Pancreas (tissue), 10 donors: ENCODE data around the gene TIAL1. TPM values are rescaled to one million over a fixed set of nuclear protein-coding genes. Genes with fewer than 3 reads are reported as not detected.

ENCODE experiments used
- ATAC-seq, 4 donors: fragments of 200-7000 bp; cut with Tn5 transposase; one replicate each; pipeline versions ENCODE4 v1.8.0 to v1.9.1; 2020; ENCODE audit warnings: mild to moderate bottlenecking in 4 of 4, moderate library complexity in 4 of 4
- DNase-seq, 6 donors: peaks; one replicate each; pipeline ENCODE4 v3.0.0-alpha.2; 2020
- FAIRE-seq: peaks from 2 replicates; lab custom pipeline; 2012; peaks lifted over from hg19 to GRCh38; lab: Jason Lieb, UNC
- H3K27ac ChIP-seq, 4 donors: fragments of 200-600 bp; sonication (generic); 1 replicate in 3 of 4; 2 replicates in 1 of 4; pipeline versions ENCODE4 v1.5.0 to v1.8.0; 2020
- H3K27me3 ChIP-seq, 4 donors: fragments of 200-600 bp; one replicate each; pipeline ENCODE4 v1.8.0; 2021
- H3K36me3 ChIP-seq, 3 donors: fragments of 200-600 bp; sonication (generic) in 1 of 3; one replicate each; pipeline versions ENCODE4 v1.5.0 to v1.8.0; 2020 to 2021
- H3K4me1 ChIP-seq, 3 donors: fragments of 200-600 bp; one replicate each; pipeline ENCODE4 v1.8.0; 2021
- H3K4me3 ChIP-seq, 4 donors: fragments of 200-600 bp; sonication (generic) in 2 of 4; one replicate each; pipeline versions ENCODE4 v1.5.0 to v1.8.0; 2020 to 2021
- H3K9me3 ChIP-seq, 4 donors: fragments of 200-600 bp; one replicate each; pipeline ENCODE4 v1.8.0; 2021
- CTCF ChIP-seq, 4 donors: fragments of 200-600 bp; sonication (generic) in 3 of 4; IDR thresholded peaks; one replicate each; pipeline versions ENCODE4 v1.5.0 to v1.8.0; 2021; ENCODE audit warnings: antibody characterized with exemption in 4 of 4
- WGBS, 2 donors: extraction: QIAGEN DNeasy Blood & Tissue Kit; methylation state at CpG; one replicate each; pipeline ENCODE4 v1.1.7; 2013; 5-methylcytosine and 5-hydroxymethylcytosine counted together
- intact Hi-C, 3 donors: fragments of 100-400 bp; cut with DNase I; formaldehyde crosslinking; loops; one replicate each; pipeline versions ENCODE4 v1.11.1 to v1.14.2; 2022
- polyA plus RNA-seq, 2 donors: library from polyadenylated mRNA; stranded (reverse); fragments of 200-250 nt; gene quantifications; one replicate each; pipeline ENCODE4 v1.2.3, GENCODE V29; 2013
- total RNA-seq, 6 donors: library from RNA; stranded (reverse); fragmentation: NEBNext Ultra II Directional in 4 of 6; extraction: Animal tissue kit (Norgen Biotek cat#: 25700) in 4 of 6; gene quantifications; one replicate each; pipeline versions ENCODE4 v1.2.1 to v1.2.4, GENCODE V29; 2021 to 2023
- donor health status: healthy with polysubstance abuse.
- donor health status: DM: no; HTN: no; CAD: no; lungs with moderate emphysema.
- donor health status: DM: no; HTN: no; CAD: no.
- donor health status: control.
- donor health status: control.
- donor health status: Bipolar disorder and iron deficiency.
- donor health status: DM: yes; HTN: yes; CAD: no.
- donor health status: DM: no; HTN: no; CAD: no.
- donor health status: DM: no; HTN: no; CAD: no.
- donor health status: DM: yes; HTN: yes; CAD: no.

Gene TIAL1
- total and polyA plus RNA-seq, 8 donors: 26.3 to 64.0 (median 45.9) TPM

GRCh38 chr10:119543814-119544642, 52.7 kb downstream of the TIAL1 start:
- intact Hi-C loops: no loop called here
- Histone ChIP-seq H3K36me3 (no peaks in the 10 kb centered on the region), H3K9me3 (no peaks in the 10 kb centered on the region), H3K4me1 (peaks cover 0 to 4% (median 0%) of the 10 kb centered on the region in 3 donors), H3K27me3 (no peaks in the 10 kb centered on the region), H3K27ac (no peak overlapping the region), H3K4me3 (no peak overlapping the region)
- DNase-seq (no peak), FAIRE-seq (no peak), ATAC-seq (no peak)
- 62 to 66% methylated on average over 19 of the region's 19 CpGs for WGBS, 2 donors
- TF ChIP-seq CTCF (IDR thresholded peaks at IDR 0.05): no peak

- H3K4me3 ChIP-seq: peak overlapping the region; percentile 31 to 75 (median 60)
- H3K4me1 ChIP-seq: peaks cover 0 to 4% (median 0%) of the 10 kb centered on the region in 3 donors
- H3K36me3 ChIP-seq: no peaks in the 10 kb centered on the region
- peak in 1 of 4 donors; percentile 6 for TF ChIP-seq CTCF (IDR thresholded peaks at IDR 0.05)
- FAIRE-seq (no peak), ATAC-seq (peak; percentile 57 to 65 (median 64)), DNase-seq (peak; percentile 7 to 83 (median 40))
- no peaks in the 10 kb centered on the region for H3K27me3 ChIP-seq
- 1% methylated on average over 54 to 78 of the region's 78 CpGs for whole genome bisulfite sequencing, 2 donors
- intact Hi-C loops: no loop called here
- peak overlapping the region in 1 of 4 donors; percentile 23 for H3K27ac ChIP-seq
- no peaks in the 10 kb centered on the region for H3K9me3 ChIP-seq
These were observed 53.6 kb downstream of the TIAL1 start for GRCh38 chr10:119542988-119543813.

DNA sequence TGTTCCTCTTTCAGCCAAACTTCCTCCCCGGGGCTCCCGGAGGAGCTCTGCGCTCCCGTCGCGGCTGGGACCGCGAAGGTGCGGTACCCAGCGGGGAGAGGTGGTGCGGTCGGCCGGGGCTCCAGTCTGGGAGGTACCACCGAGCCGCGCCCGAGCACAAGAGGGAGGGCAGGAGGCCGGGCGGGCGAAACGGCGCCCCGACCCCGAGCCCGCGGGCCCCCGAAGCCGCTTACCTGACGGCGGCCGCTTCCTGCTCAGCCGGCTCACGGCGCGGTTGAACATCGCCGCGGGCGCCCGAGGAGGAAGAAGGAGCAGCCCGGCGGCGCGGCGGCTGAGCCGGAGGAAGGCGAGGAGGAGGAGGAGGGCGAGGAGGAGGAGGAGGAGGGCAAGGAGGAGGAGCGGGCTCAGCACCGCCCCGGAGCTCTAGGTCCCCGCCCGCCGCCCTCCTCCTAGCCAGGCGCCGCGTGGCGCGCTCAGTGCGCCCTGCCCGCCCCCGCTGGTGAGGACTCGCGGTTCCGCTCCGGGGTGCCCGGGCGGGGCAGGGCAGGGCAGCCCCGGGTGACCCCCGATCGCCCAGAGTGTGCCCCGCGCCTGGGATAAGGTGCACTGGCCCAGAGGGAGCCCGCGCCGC, 54.3 kb downstream of the TIAL1 start, which contains the start of gene RGS10:
Gene RGS10 (minus strand): TSS at position 363 of the 631 bp plus-strand sequence. CDS start 81 bp downstream, at position 282.
- DNase-seq (peak in 5 of 6 donors; percentile 37 to 84 (median 47)), ATAC-seq (peak; percentile 85 to 94 (median 91)), FAIRE-seq (no peak)
- no peak for TF ChIP-seq CTCF (IDR thresholded peaks at IDR 0.05)
- no peaks in the 10 kb centered on the region for H3K9me3 ChIP-seq
- intact Hi-C loops: no loop called here
- H3K27ac ChIP-seq: peak within 1 kb of the TSS in 1 of 4 donors; percentile 53
- H3K4me3 ChIP-seq: peak within 1 kb of the TSS; percentile 31 to 75 (median 60)
- 0 to 1% methylated on average over 22 to 76 of the region's 76 CpGs for WGBS, 2 donors
- H3K36me3 ChIP-seq: no peaks in the 10 kb centered on the region
- H3K27me3 ChIP-seq: no peaks in the 10 kb centered on the region
- H3K4me1 ChIP-seq: peaks cover 0 to 4% (median 0%) of the 10 kb centered on the region in 3 donors

- H3K27me3 ChIP-seq: no peaks in the 10 kb centered on the region
- intact Hi-C loops: no loop called here
These were observed 55.1 kb downstream of the TIAL1 start for GRCh38 chr10:119541459-119542356.

More at GRCh38 chr10:119541459-119542356, 55.1 kb downstream of the TIAL1 start:
- Histone ChIP-seq H3K36me3 (no peaks in the 10 kb centered on the region), H3K4me1 (peaks cover 0 to 4% (median 0%) of the 10 kb centered on the region in 3 donors), H3K9me3 (no peaks in the 10 kb centered on the region), H3K4me3 (peak overlapping the region; percentile 31 to 75 (median 60)), H3K27ac (peak overlapping the region in 1 of 4 donors; percentile 53)
- TF ChIP-seq CTCF (IDR thresholded peaks at IDR 0.05): no peak
- FAIRE-seq: no peak
- DNase-seq: no peak
- ATAC-seq: peak in 3 of 4 donors; percentile 8 to 9 (median 8)
- 32% methylated on average over 56 to 57 of the region's 57 CpGs for WGBS, 2 donors
